ENCODE data around the gene YTHDF1. TPM values are rescaled to one million over a fixed set of nuclear protein-coding genes. Genes with fewer than 3 reads are reported as not detected.

The YTHDF1 gene
- total and polyA plus RNA-seq, 2 of the 8 experiments (the other 6 are each of a cell fraction or from before 2014, with no cell fraction given), result 32.8 to 66.0 TPM

- TF ChIP-seq CBX5 (IDR thresholded peaks at IDR 0.05; ENCODE audit: low read depth, low read length) (no peak), TCF12 (IDR thresholded peaks at IDR 0.05; ENCODE audit: low read depth, low read length) (no peak), RBBP5 (IDR thresholded peaks at IDR 0.05; ENCODE audit: borderline replicate concordance, low read depth, low read length) (no peak), EP300 (IDR thresholded peaks at IDR 0.05; ENCODE audit: borderline replicate concordance in 1 of 2, low read depth in 2 of 2, low read length in 2 of 2) (no peak), SRF (IDR thresholded peaks at IDR 0.05; ENCODE audit: low read depth, low read length) (no peak), USF2 (IDR thresholded peaks at IDR 0.05; ENCODE audit: low read length) (no peak), HDAC6 (IDR thresholded peaks at IDR 0.05; ENCODE audit: low read depth, low read length) (no peak), ASH2L (IDR thresholded peaks at IDR 0.05; ENCODE audit: low read length) (no peak)
These were observed 49.5 kb downstream of the YTHDF1 start (continued) for GRCh38 chr20:63166193-63167020.

All from H1 (cell line).